Measurements from ENCODE around the gene FSCN2.

The FSCN2 gene

DNA sequence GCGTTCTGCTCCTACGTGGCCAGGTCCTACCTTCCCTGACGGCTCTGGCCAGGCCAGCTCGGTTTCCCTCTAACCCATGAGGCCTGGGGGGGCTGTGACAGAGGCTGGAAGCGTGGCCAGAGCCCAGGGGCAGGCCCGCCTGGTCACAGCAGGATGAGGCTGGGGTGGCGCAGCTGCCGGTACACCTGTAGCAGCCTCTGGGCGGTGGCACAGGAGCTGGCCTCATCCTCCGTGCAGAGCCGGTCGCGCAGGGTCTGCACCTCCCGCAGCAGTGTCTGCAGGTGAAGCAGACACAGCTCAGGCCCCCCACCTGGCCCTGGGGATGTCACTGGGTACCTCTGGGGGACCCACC is 12.5 kb downstream of the FSCN2 start:
- no peak for FAIRE-seq

DNA sequence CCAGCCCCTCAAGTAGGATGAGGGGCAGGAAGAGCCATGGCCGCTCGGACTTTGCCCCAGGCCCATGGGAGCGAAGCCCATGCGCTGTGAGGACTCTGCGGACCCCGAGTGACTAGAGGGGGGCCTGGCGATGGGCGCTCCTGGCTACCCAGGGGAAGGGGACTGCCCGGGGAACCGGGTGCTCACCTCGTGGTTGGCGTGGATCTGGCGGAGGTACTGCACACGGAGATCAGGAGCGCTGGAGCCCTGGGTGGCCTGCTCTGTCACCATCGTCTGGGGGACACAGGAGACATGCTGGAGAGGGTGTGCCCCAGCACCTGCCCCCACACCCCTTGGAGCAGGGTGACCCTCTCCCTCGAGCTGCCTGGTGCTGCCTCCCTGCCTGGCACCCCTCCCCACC is 12.9 kb downstream of the FSCN2 start:
- FAIRE-seq = no peak

- no peak for FAIRE-seq
These were observed 14.5 kb downstream of the FSCN2 start for GRCh38 chr17:81542431-81543338.

DNA sequence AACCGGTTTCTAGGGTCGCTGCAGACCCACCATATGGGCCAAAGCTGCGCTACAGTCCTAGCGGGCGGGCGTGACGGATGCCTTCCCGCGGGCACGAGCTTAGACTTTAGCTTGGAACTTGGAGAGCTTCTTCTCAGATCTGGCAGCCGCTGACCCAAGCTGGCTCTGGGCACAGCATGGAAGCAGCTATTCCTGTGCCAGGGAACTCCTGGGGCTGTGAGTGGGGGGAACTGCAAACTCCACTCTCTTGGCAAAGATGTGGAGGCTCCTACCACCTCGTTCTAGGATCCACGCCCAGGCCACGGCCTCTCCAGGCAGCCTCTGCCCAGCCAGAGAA is 15.1 kb downstream of the FSCN2 start:
- FAIRE-seq = no peak

- no peak for FAIRE-seq
These were observed 15.6 kb downstream of the FSCN2 start for GRCh38 chr17:81543756-81544155.

DNA sequence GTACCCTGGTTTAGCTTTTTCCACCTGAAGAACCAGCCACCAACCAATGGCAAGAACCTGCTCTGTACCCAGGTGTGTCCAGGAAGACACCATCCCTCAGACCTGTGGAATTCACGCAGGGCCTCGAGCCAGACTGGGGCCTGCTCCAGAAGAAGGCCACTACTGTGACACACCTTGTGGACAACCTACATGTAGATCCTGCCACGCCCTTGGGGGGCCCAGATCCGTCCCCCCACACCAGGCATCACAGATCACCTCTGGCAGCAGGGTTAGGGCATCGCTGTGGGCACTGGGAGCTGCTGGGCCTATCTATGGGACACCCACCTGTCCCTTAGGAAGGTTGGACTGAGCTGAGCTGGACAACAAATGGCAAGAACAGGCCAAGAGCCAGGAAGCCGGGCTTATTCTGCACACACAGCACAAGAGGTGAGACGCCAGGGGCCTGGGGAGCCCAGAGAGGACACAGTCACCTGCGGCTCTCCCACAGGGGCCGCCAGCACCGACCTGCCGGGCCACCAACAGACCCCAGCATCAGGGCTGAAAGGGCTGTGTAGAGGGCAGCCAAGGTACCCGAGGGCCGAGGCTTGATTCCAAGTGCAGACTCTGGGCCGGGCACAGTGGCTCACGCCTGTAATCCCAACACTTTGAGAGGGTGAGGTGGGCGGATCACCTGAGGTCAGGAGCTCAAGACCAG is 16.3 kb downstream of the FSCN2 start:
- no peak for FAIRE-seq

- FAIRE-seq = no peak
These were observed 17.2 kb downstream of the FSCN2 start for GRCh38 chr17:81545160-81545949.

- FAIRE-seq = no peak
These were observed 18.9 kb downstream of the FSCN2 start for GRCh38 chr17:81546906-81547613.

- FAIRE-seq = no peak
These were observed 19.4 kb downstream of the FSCN2 start for GRCh38 chr17:81547614-81547982.

DNA sequence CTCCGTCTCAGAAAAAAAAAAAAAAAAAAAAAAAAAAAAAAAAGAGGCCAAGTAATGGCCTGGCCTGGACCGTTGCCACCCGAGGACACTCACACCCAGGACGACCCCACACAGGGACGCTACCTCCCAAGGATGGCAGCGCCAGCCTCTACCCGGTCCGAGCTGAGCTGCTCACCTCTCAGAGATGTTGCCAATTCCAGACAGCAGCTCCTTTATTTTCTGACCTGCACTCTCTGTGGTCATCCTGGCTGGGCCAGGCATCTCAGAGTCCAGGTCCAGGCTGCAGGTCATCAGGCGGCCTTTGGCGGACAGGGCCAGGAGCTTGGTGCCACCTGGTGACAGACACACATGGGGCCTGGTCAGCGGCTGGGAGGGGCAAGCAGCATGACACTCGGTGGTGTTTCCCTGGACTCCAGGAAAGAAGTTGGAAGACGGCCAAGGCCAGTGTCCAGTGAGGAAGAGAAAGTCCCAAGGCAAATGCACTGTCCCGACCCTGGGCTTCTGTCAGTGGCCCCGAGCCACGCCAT is 20.9 kb downstream of the FSCN2 start:
- FAIRE-seq = no peak

DNA sequence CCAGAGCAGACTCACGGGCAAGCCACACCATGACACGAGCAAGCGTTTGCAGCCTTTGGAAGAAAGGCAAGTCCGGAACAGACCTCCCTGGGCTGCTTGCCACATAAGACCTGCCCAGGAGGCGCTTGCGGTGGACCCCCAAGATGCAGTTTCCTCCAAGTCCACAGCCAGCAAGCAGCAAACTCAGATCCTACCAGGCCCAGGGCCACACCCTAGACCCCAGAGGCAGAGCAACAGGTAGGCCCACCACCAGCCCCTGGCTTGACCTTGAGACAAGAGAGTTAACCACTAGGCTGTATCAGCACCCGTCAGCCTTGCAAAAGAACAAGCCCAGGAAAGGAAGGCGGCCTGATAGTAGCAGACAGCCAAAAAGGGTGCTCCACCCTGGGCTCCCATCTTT is 21.6 kb downstream of the FSCN2 start:
- FAIRE-seq = no peak

GRCh38 chr17:81550285-81550684 is 22.1 kb downstream of the FSCN2 start:
- FAIRE-seq = no peak

GRCh38 chr17:81550830-81551457 is 22.8 kb downstream of the FSCN2 start:
- FAIRE-seq = no peak

DNA sequence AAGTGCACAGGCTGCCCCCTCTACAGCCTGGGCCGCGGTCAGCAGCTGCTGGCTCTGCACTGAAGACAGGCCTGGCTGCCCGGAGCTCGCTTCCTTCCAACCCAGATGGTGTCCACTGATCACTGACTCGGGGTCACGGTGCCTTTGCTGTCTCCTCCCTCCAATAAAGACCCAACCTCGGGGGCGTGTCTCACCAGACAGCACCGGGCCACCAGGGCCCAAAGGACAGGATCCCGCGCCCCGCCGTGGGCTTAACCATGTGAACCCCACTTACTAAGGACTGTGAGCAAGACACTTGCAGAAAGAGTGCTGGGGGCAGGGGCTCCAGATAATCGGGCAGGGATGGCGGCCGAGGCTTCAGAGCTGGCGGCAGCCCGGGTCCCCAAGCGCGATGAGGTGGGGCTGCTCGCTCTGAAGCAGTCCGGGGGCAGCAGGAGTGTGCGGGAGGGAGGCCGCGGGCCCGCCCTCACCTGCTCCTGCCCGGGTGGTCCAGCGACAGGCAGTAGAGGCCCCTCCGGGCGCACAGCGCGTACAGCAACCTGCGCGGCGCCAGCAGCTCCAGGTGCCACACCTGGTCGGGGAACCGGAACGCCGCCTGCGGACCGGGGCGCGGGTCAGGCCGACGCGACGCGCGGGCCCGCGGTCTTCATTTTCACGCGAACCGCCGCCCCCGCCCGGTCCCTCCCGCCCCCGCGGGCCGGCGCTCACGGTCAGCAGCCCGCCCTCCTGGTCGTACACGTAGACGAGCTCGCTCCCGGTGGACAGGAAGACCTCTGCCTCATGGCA is 23.5 kb downstream of the FSCN2 start:
- no peak for FAIRE-seq

GRCh38 chr17:81552244-81553017 is 24.3 kb downstream of the FSCN2 start, which contains the start of gene FAAP100:
Gene FAAP100 (minus strand): TSS chr17:81552353. CDS start chr17:81552330, 23 bp downstream.
- no peak for FAIRE-seq

DNA sequence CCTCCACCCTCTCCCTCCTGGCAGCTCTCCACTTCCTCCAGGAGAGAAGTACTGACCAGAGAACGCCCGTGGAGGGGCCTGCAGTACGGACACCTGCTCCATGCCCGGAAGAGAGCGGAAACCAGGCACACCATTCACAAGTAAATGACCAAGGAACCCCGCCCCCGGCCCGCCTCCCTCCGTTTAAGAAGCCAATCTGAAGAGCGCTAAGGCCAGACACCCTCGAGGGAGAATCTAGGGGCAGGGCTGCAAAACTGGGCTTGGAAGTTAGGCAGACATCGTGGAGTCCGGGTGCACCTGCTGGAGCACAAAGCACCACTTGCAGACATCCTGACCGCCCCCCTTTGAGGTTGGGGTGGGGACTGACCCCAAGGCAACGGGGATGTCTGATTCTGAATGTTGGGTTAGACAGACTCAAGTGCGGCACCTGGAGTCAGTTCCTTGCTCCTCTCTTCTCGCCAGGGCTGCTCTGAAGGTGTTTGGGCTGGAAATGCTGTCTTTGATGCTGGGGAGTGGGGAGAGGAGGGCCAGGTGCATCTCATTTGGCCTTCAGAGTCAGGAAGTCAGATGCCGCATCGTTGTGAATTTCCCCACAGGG is 24.9 kb downstream of the FSCN2 start:
- FAIRE-seq = no peak

DNA sequence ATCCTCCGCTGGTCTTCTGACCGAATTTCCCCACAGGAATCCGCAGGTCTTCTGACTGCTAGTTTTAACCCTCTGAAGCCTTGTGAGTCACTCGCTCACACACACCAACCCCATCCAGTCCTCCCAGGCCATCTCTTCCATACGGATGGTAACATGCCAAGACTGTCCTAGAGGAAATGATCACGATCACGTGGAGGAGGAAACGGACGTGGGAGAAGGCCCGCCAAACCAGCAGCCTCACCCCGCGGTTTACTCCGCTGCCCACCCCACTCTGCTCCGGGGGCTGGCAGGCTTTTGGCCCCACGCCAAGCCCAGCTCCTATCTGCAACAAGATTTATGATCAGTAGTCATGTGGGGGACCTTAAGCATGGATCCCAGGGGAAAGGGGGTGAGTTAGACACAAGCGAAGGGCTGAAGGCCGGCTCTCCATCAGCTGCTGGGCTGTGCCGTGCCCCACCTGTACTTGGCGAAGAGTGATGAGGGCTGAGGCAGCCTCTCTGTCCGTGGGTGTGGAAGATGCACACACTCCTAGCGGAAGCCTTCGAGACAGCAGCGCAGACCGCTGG is 25.5 kb downstream of the FSCN2 start:
- no peak for FAIRE-seq

DNA sequence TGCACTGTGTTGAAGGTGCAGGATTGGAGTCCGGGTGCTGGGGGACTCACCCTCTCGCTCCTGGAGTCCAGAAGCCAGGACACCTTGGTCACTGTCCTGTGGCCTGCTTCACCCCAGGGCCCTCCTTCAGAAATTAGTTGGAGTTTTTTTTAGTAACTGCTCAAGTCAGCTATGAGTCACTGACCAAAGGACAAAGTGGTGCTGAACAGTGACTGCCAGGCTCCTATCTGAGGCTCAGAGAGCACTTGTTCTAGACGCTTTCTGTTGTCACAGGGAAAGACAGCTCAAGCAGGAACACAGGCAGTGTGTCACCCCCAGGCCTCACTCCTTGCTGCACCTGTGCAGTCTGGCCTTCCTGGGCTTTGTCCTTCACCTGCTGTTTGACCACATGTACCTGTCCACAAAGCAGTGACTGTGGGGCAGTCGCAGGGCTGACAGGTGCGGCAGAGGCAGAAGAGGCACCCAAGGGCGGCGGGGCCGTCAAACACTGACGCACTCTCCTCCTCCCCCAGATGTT is 28.1 kb downstream of the FSCN2 start:
- no peak for FAIRE-seq

DNA sequence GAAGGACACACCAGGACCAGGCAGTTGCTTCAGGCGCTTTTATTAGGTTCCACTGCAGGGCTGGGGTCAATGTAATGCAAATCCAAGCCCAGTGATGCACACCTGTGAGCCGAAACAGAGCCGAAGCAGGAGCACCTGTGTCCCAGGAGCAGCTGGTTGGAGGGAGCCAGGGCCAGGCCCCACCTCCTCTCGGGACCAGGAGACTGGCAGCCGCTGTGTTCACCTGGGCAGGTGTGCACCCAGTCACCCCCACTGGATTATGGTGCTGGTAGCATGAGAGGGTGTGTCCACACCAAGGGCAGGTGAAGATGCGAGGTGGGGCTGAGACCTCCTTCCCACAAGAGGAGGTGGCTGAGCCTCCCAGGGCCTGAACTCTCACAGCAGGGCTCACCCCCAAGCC is 28.7 kb downstream of the FSCN2 start:
- FAIRE-seq = no peak
